ENCODE data around the gene CTU2.

- TF ChIP-seq EGR1 (IDR thresholded peaks at IDR 0.05), result no peak
- no peak for TF ChIP-seq EP300 (IDR thresholded peaks at IDR 0.05; ENCODE audit: borderline replicate concordance)
- TF ChIP-seq USF1 (IDR thresholded peaks at IDR 0.05), result no peak
- no peak for TF ChIP-seq FOXM1 (IDR thresholded peaks at IDR 0.05; ENCODE audit: borderline replicate concordance, low read depth)
- no peak for TF ChIP-seq YY1 (IDR thresholded peaks at IDR 0.05; ENCODE audit: low read depth)
- no peak for TF ChIP-seq TAF1 (IDR thresholded peaks at IDR 0.05; ENCODE audit: low read depth)
- TF ChIP-seq, protein P1, sequence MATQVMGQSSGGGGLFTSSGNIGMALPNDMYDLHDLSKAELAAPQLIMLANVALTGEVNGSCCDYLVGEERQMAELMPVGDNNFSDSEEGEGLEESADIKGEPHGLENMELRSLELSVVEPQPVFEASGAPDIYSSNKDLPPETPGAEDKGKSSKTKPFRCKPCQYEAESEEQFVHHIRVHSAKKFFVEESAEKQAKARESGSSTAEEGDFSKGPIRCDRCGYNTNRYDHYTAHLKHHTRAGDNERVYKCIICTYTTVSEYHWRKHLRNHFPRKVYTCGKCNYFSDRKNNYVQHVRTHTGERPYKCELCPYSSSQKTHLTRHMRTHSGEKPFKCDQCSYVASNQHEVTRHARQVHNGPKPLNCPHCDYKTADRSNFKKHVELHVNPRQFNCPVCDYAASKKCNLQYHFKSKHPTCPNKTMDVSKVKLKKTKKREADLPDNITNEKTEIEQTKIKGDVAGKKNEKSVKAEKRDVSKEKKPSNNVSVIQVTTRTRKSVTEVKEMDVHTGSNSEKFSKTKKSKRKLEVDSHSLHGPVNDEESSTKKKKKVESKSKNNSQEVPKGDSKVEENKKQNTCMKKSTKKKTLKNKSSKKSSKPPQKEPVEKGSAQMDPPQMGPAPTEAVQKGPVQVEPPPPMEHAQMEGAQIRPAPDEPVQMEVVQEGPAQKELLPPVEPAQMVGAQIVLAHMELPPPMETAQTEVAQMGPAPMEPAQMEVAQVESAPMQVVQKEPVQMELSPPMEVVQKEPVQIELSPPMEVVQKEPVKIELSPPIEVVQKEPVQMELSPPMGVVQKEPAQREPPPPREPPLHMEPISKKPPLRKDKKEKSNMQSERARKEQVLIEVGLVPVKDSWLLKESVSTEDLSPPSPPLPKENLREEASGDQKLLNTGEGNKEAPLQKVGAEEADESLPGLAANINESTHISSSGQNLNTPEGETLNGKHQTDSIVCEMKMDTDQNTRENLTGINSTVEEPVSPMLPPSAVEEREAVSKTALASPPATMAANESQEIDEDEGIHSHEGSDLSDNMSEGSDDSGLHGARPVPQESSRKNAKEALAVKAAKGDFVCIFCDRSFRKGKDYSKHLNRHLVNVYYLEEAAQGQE (IDR thresholded peaks at IDR 0.05; ENCODE audit: low read depth), result no peak
- TF ChIP-seq MAX (IDR thresholded peaks at IDR 0.05), result no peak
- TF ChIP-seq TCF12 (IDR thresholded peaks at IDR 0.05; ENCODE audit: low read depth), result no peak
These were observed 7.5 kb downstream of the CTU2 start for GRCh38 chr16:88713568-88714419.

All from Ishikawa (cell line).